AG04449 (cell line): ENCODE results near the gene TMEM94.

ENCODE experiments used
- CTCF ChIA-PET: fragments of 350-600 bp; formaldehyde crosslinking; extraction: SDS; loops from one replicate; lab custom pipeline; 2021; ENCODE audit warnings: antibody characterized with exemption; lab: Yijun Ruan, JAX
- POLR2A ChIA-PET: fragments of 400-600, 350-600 bp; formaldehyde crosslinking; extraction: SDS; loops from one replicate; lab custom pipeline; 2020; ENCODE audit warnings: antibody characterized with exemption, inconsistent platforms; lab: Yijun Ruan, JAX
- DNase-seq: peaks from one replicate; pipeline ENCODE4 v3.0.0-alpha.2; 2010; ENCODE audit warnings: low read depth, low spot score
- H3K4me3 ChIP-seq: 2 replicates; pipeline ENCODE4 v1.5.1; 2011; ENCODE audit warnings: low read depth, mild to moderate bottlenecking, control low read depth, low read length
- CTCF ChIP-seq: IDR thresholded peaks from one replicate; pipeline ENCODE4 v1.5.1; 2011; ENCODE audit warnings: mild to moderate bottlenecking, moderate library complexity, low read length, control low read depth, inconsistent platforms; ENCODE audit not compliant: insufficient read depth; ENCODE audit errors: missing control alignments

Gene TMEM94

GRCh38 chr17:75504347-75505151, 48.1 kb downstream of the TMEM94 start:
- no peak for DNase-seq
- ChIA-PET CTCF (interaction anchor here (0.9 to 3.9 kb wide), 7 partner anchors 9 to 243 kb away, joined by 3 to 15 read pairs (median 3); partner anchors contain the start of gene TSEN54), POLR2A (no interaction called here)
- TF ChIP-seq CTCF = peak; percentile 61
- H3K4me3 ChIP-seq = no peak overlapping the region

- ChIA-PET POLR2A (no interaction called here), CTCF (interaction anchor here (1.5 to 3.9 kb wide), 3 partner anchors 9 to 243 kb away, joined by 3 to 15 read pairs (median 8); no protein-coding TSS in a partner anchor)
- H3K4me3 ChIP-seq = no peak overlapping the region
- no peak for TF ChIP-seq CTCF
- no peak for DNase-seq
These were observed 48.6 kb downstream of the TMEM94 start for GRCh38 chr17:75505152-75505409.

- ChIA-PET CTCF (interaction anchor here (1.5 to 3.9 kb wide), 3 partner anchors 9 to 242 kb away, joined by 3 to 15 read pairs (median 8); no protein-coding TSS in a partner anchor), POLR2A (interaction anchor here (1.2 kb wide), 1 partner anchor 11 kb away, joined by 3 read pairs; the partner anchor contains the start of gene TSEN54)
- no peak overlapping the region for H3K4me3 ChIP-seq
- DNase-seq = no peak
- TF ChIP-seq CTCF = no peak
These were observed 49.2 kb downstream of the TMEM94 start for GRCh38 chr17:75505640-75506039.

GRCh38 chr17:75506134-75506533, 49.7 kb downstream of the TMEM94 start:
- ChIA-PET CTCF (interaction anchor here (1.9 to 3.9 kb wide), 2 partner anchors 8 to 12 kb away, joined by 8 to 15 read pairs; no protein-coding TSS in a partner anchor), POLR2A (interaction anchor here (1.2 kb wide), 1 partner anchor 10 kb away, joined by 3 read pairs; the partner anchor contains the start of gene TSEN54)
- H3K4me3 ChIP-seq = no peak overlapping the region
- TF ChIP-seq CTCF = no peak
- no peak for DNase-seq

- ChIA-PET POLR2A (interaction anchor here (1.2 kb wide), 1 partner anchor 10 kb away, joined by 3 read pairs; the partner anchor contains the start of gene TSEN54), CTCF (no interaction called here)
These were observed 50.5 kb downstream of the TMEM94 start for GRCh38 chr17:75506888-75507287.

More at GRCh38 chr17:75506888-75507287, 50.5 kb downstream of the TMEM94 start:
- no peak overlapping the region for H3K4me3 ChIP-seq
- no peak for DNase-seq
- TF ChIP-seq CTCF = no peak
